GM21529 (cell line): ENCODE measurements around the gene KRT4.
"Not testable (repeated sequence)": the region's sequence is repeated elsewhere in the genome, so short reads cannot be mapped to it uniquely, and the experiment has no call there.

ENCODE experiments used
- ATAC-seq: cut with Tn5 transposase; IDR thresholded peaks from one replicate; pipeline ENCODE4 v1.9.1; 2021; ENCODE audit not compliant: unreplicated experiment

KRT4 gene

DNA sequence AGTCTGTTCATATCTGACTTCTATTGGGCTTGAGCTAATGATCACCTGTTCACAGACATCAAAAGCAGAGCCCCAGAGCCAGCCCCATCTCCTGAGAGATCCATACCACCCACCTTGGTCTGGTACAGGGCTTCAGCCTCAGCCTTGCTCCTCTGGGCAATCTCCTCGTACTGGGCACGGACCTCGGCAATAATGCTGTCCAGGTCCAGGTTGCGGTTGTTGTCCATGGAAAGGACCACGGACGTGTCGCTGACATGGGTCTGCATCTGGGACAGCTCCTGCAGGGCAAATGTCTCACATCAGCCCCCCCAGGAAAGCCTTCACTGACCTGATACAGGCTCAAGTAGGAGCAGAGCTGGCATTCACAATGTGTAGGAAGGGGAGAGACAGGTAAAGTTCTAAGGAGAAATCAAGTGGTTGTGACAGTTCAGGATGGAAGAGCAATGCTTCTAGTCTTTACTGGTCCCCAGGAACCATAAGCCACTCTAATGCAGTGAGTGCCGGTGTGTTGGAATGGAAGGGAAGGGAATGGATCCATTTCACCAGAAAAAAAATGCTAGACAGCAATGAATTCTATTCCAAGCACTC is 5.2 kb downstream of the KRT4 start:
- ATAC-seq: no peak

DNA sequence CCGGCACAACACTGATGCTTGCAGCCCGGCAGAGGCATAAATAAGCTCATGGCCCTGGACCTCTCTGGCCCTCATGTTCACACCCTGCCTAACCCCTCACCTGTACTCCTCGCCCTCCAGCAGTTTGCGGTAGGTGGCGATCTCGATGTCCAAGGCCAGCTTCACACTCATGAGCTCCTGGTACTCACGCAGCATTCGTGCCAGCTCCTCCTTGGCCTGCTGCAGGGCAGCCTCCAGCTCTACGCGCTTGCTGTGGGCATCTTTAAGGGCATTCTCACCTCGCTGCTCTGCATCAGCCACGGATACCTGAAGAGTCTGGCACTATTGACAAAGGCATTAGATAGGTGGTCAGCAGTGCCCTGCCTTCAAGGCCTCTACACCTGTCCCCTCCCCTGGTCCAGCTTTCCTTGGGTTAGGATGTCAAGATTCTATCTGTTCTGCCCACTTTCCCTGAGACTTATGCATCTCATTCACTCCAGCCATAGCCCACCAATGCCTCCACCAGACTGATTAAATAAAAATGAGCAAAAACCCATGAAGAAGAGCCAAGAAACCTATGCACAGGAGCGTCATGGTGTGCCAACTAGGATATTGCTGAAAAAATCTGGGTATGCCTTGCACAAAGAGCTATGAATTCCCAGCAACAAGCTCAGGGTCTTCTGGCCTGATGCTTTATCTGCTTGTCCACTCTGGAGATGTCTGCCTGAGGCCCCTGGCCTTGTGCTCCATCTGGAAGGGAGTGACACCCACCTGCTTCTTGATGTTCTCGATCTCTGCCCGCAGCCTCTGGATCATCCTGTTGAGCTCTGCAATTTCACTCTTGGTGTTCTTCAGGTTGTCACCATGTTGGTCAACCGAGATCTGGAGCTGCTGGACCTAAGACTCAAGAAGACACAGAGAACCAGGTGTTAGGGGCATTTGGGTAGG is 6.1 kb downstream of the KRT4 start:
- no peak for ATAC-seq

DNA sequence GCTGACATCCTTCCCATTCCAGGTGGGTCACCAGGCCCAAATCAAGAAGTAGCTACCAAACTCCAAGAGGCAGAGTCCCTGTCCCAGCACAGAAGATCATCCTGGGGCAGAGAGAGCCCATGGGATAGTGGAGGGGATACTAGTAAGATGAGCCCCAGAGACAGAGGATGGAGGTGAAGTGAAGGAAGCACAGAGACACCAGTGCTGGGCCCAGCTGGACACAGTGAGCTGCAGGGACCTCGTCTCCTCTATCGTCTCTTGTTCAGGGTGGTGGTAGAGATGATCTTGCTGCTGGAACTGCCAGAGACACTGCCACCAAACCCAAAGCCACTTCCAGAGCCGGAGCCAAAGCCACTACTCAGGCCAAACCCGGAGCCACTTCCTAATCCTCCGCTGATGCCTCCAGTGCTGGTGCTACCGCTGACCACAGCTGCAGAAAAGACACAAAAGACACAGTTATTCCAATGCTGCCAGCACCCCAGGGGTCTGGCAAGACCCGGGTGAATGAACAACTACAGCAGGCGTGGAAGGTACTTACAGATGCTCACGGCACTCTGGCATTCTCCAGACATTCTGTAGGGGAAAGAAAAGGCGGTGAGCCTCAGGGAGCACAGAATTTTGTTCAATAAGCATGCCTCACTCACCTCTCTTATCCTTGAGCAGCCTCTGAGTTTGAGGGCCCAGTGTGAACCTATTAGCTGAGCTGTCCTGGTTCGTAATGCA is 6.9 kb downstream of the KRT4 start:
- no peak for ATAC-seq

DNA sequence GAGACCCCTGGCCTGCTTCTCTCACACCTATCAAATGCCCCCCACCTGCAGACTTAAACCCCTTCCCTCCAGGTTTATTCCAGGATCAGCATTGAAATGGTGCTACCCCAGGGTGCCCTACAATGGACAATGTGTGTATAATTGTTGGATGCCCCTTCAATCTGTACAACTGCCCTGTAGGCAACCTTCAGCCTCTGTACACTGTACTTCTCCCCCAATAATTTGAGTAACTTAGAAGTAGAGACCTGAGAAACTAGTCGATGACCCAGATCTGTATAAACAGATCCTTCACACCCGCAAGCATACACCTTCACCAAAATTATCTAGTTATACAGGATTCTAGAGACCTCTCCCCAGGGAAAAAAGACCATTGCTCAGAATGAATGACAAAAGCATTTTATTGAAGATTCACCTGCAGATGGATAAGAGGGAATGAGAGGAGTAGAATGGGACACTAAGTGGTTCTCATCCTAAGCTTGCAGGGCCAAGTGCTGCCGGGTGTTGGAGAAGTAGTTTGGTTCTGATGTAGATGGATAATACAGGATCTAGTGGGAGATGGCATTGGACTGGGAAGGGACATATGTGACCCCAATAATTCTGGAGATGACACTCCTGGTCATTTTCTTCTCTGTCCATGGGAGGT is 7.6 kb downstream of the KRT4 start:
- ATAC-seq: no peak

DNA sequence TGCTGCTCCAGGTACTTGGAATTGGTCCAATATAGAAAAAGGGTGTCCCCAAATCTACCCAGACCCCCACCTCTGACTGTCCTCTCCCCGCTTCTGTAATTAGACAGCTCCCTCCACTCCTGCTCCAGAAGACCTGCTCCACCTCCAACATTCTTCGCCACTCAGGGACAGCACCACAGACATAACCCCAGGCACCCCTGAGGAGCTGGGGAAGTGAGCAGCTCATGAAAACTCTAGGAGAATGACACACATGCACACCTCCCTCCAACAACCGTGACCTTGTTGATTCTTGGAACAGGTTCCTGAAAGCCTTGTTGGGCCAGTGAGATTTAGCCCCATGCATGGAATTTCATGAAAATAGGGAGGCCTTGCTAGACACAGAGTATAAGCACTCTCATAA is 8.2 kb downstream of the KRT4 start:
- no peak for ATAC-seq

DNA sequence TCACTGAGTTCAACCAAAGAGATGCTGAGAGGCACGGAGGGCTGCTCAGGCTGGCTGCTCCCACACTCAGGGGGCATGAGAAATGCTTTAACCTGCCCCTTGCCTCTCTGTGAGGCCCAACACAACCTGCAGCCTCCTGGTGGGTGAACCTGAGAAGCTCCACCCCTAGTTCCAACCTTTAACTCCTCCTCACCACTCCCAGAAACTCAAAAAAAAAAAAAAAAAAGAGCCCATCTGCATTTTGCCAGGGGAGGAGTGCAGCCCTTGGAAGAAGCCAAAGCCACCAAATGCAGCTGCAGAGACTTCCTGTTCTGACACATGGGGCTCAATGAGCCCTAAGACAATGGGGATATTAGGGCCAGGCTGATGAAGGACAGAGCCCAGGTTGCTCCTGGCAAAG is 8.9 kb downstream of the KRT4 start:
- no peak for ATAC-seq

DNA sequence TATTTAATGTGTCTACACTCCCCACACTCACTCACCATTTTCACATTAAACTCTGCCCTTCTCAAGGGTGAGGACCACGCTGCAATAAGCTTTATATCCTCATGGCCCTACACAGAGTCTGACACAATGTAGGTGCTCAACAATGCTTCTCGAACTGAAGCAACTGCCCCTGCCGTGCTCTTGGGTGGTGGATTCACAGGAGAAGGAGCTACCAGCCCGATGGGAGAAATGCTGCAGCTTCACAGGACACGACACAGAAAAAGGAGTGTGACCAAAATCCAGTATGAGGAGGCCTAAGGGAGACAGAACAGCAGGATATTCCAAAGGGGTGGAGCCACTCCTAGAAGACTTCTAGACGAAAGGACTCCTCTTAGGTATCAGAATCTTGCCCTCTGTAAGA is 11.5 kb downstream of the KRT4 start:
- ATAC-seq: no peak

DNA sequence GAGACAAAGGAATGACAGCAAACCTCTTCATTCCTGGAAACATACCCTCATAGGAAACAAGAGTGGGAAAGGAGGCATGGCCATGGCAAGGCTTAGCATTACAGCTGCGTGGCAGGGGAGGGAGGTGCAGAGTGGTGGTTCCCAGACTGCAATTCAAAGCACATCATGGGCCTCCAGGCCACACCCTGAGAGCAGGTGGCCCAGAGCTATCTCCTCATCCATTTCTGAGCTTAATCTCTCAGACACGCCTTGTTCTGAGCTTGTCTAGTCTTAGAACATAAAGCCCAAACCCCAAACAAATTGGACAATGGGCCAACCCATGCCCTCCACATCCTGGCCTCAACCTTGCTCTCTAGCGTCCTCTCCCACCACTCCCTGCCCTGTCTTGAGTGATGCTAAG is 12.1 kb downstream of the KRT4 start:
- ATAC-seq: no peak

DNA sequence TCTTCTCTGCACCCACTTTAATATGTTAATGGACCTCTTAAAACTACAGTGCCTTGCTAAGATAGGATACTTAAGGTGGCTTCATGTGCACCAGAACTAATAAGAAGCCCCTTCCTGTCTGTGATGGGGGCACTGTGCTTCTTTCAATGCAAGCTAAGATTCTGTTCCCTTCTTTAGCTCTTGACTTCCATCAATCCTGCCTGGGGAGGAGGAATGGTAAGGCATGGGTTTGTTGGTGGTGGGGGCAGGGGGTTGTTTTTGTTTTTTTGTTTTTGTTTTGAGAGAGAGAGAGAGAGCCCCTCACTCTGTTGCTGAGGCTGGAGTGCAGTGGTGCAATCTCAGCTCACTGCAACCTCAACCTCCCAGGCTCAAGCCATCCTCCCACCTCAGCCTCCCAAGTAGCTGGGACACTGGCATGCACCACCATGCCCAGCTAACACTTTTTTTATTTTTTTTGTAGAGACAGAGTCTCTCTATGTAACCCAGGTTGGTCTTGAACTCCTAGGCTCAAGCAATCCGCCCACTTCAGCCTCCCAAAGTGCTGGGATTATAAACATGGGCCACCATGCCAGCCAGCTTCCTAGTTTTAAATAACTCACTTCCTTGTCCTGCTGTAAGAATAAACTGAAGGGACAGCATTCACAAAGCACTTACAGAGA is 13.5 kb downstream of the KRT4 start:
- ATAC-seq: no peak

DNA sequence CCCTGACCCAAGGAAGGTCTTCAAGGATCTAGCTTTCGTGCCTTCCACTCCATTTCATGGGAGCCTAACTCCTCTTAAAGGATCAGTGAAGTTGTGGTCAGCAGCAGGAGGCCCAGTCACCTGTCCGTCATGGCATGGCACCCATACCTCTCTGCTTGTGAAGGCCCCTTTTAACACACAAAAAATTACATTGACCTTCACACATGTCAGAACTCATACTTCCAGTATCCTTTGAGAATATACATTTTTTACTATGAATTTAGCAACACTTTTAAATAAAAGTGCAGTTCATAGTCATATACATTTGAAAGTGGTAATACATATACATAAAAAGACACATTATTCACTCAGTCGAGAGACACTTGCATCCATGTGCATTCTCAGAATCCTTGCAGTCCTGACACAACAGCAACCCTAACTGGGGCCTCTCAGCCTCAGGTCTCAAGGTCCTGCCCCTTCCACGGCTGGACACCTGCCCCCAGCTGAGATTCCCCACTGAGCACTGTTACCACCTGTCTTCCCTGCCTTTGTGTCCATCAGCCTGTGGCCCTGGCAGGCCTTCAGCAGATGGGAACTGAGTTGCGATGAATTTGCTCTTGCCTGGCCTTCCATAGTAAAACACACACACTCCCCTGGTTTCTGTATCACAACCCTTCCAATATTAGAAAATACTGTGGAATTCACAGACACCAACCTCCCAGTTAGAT is 14.3 kb downstream of the KRT4 start:
- no peak for ATAC-seq

DNA sequence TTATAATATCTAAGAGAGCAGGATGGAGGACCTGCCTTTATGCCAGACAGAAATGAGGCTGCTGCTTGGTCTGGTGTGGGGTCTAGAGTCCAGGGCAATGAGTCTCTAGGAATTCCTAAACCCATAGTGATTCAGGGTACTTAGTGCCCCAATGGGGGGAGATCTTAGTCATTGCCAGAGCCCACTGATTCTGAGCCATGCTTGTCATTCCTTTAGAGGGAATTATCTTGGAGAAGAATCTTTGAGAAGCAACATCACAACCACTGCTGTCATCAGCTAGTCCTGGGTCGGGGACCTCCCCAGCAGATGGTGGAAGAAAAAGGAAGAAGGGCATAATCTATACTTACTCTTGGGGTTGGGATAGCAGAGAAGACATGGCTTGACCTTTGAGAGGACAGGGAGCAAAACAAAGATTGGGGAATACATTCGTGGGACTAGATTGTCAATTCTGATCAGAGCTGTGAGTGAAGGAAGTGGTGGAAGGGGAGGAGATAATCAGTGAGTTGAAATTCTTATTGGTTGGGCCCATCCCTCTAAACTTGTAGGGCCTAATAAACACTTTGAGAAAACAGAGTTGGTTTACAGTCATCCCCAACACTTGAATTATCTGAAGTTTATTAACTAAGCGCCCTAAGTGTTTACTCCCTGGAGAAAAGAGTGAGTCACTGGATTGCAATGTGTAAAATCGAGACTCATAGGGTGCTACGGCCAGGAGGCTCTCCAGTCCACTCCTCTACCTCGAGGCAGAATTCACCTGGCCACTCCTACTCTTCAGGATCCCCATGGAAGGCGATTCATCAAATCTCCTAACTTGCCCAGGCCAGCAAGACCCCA is 15.0 kb downstream of the KRT4 start:
- ATAC-seq: no peak

DNA sequence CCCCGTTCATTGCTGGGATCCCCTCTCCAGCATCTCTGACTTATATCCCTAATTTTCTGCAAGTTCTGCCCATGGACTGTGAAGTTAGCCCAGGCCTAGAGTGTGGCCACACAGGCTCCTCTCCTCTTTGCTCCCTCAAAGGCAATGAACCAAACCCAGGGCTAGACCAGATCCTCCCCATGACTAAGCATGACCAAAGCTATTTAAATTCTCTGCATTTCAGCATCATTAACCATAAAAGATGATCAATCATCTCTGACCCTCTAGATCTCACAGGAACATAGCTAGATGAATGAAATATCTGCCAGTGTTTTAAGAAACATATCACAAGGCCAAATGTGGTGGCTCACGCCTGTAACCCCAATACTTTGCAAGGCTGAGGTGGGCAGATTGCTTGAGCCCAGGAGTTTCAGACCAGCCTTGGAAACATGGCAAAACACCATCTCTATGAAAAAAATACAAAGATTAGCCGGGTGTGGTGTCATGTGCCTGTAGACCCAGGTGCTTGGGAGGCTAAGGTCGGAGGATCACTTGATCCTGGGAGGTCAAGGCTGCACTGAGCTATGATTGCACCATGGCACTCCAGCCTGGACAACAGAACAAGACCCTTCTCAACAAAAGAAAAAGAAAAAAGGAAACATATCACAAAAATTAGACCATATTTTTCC is 15.8 kb downstream of the KRT4 start:
- no peak for ATAC-seq

DNA sequence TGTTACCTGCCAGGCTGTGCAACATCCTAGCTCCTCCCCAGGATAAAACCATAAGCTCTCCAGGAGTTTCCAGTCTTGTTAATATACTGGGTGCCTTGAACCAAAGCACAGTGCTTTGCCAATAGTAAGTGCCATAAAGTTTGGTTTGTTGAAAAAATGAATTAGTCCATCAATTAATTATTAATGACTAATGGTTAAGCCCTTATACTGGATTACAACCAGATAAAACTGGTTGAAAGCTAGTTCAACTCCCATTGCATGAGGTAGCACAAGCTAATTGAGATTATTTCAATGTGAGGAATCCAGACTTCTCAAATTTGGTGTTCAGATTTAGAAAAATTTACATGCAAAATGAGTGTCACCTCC is 16.4 kb downstream of the KRT4 start:
- no peak for ATAC-seq

DNA sequence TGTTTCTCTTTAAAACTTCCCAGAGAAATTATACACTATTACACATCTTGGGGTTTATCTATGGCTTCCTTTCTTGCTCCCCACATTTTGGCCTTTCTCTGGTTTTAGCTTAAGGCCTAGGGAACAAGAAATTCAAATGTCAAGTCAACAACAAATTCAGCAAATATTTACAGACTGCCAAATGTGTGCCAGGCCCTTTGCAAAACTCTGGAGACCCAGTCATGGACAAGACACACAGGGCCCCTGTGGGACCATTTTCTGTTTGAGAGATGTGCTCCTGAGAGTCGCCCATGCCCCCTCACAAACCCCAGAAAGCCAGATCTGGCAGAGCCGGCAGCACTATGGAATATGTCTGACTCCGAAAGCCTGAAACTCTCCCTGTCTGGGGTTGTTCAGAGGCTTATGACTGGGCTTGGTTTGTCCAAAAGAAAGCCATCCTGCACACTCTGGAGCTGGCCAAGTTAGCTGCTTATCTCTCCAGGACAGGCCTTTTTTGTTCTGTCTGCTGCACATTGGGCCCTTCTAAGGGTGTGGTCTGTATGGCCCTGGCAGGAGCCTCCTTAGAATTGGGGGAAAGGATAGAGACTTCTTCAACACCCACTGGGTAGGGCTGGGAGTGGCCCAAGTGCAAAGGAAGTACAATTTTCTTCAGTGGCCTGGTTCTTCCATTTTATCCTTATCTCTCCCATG is 16.9 kb downstream of the KRT4 start:
- ATAC-seq: no peak

DNA sequence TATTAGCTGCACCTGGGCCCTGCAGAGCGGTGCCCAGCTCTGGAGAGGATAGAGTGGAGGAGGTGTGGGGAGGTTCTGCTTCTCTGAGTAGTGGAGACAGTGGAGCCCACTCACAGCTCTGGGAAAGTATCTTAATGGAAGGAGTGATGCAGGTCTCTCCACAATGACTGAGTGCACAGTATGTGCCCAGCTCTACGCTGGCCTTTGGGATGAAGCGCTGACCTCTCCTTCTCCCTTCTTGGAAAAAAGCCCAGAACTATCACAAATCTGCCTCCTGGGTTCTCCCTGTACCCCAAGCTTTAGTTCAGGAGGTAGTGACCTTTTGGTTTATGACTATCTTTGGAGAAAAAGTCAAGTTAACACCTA is 17.5 kb downstream of the KRT4 start:
- ATAC-seq: no peak

DNA sequence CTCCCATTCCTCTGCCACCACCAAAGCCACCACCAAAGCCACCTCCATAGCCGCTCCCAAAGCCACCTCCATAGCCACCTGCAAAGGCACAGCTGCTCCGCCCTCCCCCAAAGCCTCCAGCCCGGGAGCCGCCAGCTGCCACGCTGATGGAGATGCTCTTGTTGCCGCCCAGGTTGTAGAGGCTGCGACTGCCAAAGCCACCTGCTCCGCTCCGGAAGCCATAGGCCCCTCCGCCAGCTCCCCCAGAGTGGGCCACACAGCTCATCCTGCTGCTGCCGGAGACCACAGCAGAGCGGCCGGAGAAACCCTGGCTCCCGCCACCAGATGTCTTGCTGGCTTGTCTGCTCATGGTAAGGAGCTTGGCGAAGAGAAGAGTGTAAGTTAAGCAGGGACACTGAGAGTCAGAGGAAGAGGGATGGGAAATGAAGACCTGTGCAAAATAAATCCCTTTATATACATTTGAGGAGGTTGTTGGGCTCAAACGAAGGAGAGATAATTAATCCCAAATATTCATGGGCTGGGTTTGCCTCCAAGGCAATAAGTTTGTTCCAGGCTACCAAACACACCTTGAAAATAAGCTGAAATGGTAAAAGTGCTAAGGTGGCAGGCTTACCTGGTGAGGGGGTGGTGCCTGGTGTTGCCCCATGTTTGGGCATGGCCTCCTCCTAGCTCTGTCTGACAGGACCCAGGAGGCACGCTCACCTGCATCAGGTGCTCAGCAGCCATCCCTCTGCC is 18.1 kb downstream of the KRT4 start, which contains the start of gene KRT3:
Gene KRT3 (minus strand): TSS at position 424 of the 735 bp plus-strand sequence. CDS start 75 bp downstream, at position 349.
- ATAC-seq: no peak

DNA sequence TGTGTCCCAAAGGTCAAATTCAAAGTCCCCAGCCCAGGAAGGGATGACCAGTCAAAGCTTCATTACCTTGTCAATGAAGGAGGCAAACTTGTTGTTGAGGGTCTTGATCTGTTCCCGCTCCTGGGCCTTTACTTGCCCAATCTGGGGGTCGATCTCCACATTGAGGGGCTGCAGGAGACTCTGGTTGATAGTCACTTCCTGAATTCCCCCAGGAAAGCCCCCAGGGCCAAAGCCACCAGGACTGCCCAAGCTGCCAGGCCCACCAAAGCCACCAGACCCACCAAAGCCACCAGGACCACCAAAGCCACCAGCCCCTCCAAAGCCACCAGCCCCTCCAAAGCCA is 18.6 kb downstream of the KRT4 start:
- not testable (repeated sequence) for ATAC-seq
